NCI-H1436 treated with DMSO at 0.1 percent for 48 hours (cell line): Measurements from ENCODE around the gene OR4E2.
"Not testable (repeated sequence)": the region's sequence is repeated elsewhere in the genome, so short reads cannot be mapped to it uniquely, and the experiment has no call there.

ENCODE experiments used
- DNase-seq: peaks from one replicate; lab custom pipeline; 2025; lab: John Stamatoyannopoulos, UW

Gene OR4E2, protein sequence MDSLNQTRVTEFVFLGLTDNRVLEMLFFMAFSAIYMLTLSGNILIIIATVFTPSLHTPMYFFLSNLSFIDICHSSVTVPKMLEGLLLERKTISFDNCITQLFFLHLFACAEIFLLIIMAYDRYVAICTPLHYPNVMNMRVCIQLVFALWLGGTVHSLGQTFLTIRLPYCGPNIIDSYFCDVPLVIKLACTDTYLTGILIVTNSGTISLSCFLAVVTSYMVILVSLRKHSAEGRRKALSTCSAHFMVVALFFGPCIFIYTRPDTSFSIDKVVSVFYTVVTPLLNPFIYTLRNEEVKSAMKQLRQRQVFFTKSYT

GRCh38 chr14:21653331-21653885 is at the start of gene OR4E2:
Gene OR4E2, plus strand, starts transcription at chr14:21653835. Its CDS starts 11,248 bp downstream, at chr14:21665083.
- no peak for DNase-seq

DNA sequence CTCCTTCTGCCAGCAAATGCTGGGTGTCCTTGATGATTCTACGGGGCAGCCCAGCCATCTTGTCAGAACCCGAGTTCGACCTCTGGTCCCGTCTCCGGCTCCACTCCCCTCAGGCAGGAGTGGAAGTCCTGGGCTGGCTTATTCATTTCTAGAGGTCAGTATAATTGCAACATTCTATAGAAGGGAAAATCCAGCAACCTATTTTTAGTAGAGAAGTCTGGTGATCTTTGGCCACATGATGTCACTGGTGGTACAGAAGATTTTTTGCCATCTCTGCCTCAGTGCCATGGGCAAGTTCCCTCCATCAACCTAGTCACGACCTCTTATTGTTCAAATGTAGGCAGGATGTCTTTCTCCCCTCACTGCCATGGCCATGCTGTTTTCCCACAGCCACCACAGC is 41.3 kb upstream of the OR4E2 start:
- DNase-seq: no peak

- no peak for DNase-seq
Observed at GRCh38 chr14:21614240-21614639, 39.4 kb upstream of the OR4E2 start.

GRCh38 chr14:21617614-21618013 is 36.0 kb upstream of the OR4E2 start:
- no peak for DNase-seq

DNA sequence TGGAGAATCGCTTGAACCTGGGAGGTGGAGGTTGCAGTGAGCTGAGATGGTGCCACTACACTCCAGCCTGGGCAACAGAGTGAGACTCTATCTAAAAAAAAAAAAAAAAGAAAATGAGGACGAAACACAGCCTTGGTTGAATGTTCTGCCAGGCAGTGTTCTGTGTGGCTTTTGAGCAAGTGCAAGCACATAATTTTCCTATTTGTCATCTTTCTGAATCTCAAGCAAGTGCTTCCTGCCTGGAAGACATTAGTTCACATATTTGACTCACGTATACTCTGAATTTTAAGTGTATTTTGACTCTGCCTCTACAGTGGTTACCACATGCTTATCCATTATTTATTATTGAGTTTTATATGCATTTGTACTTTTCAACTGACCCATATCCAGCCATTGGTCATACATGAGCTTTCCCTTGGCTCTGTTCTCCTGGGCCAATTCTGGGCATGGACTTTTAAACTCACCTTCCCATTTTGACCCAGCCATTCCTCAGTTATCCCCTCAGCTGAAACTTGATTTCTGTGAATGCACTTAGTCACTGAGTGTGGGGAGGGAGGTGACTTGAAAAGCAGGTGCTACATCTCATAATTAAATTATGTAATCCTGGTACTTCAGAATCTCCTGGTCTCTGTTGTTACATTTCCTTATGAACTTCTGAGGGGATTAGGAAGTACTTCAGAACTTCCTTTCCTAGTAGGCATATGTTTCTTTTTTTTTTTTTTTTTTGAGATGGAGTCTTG is 27.0 kb upstream of the OR4E2 start:
- no peak for DNase-seq

DNA sequence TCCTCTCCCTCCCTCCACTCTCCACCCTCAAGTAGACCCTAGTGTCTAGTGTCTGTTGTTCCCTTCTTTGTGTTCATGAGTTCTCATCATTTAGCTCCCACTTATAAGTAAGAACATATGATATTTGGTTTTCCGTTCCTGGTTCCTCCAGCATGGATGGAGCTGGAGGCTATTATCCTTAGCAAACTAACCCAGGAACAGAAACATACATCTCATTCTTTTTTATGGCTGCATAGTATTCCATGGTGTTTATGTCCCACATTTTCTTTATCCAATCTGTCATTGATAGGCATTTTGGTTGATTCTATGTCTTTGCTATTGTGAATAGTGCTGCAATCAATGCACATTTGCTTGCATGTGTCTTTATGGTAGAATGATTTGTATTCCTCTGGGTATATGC is 23.1 kb upstream of the OR4E2 start:
- DNase-seq: not testable (repeated sequence)

DNA sequence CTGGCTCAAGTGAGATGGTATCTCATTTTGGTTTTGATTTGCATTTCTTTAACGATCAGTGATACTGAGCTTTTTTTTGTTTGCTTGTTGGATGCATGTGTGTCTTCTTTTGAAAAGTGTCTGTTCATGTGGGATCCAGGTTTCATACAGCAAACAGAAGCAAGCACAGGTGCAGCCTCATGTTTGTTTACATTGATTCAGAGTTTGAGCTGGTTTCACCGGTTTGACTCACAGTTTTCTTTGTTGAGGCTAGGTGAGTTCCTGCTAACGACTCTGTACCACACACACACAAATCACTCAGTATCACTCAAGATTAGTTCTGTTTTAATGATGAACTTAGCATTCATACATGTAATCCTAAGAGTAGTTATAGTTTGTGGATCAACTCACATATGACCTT is 22.6 kb upstream of the OR4E2 start:
- DNase-seq: no peak

GRCh38 chr14:21634840-21635239 is 18.8 kb upstream of the OR4E2 start, which contains the start of gene OR10G2:
Gene OR10G2, minus strand, starts transcription at chr14:21634940. Its CDS starts 98 bp downstream, at chr14:21634842.
- DNase-seq: no peak

DNA sequence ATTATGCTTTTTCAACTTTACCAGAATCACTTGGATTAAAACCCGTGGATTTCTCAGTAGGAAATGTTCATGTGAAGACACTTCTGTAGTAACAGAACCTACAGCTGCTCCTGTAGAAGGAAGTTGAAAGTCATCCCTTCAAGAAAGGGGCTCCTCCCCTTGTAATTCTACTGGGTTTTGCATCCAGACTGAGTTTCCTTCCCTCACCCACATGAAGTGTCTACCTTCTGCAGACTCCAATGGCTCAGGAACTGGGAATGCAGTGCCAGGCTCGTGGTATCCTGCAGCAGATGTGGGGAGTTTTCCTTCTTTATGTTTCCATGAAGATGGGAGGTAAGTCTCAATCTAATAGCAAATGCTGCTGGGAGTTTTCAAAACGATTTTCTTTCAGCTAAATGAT is 11.0 kb upstream of the OR4E2 start:
- DNase-seq: no peak

DNA sequence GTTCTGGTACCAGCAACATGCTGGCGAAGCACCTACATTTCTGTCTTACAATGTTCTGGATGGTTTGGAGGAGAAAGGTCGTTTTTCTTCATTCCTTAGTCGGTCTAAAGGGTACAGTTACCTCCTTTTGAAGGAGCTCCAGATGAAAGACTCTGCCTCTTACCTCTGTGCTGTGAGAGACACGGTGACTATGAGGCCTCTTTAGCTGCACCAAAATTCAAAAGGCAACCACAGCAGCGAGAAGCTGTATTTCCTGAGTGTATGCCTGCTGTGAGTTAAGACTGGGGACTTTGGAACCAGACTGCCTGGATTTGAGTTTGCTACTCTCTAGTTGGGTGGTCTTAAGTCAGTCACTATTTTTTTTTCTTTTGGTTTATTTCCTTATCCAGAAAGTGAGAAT is 10.2 kb upstream of the OR4E2 start:
- no peak for DNase-seq

DNA sequence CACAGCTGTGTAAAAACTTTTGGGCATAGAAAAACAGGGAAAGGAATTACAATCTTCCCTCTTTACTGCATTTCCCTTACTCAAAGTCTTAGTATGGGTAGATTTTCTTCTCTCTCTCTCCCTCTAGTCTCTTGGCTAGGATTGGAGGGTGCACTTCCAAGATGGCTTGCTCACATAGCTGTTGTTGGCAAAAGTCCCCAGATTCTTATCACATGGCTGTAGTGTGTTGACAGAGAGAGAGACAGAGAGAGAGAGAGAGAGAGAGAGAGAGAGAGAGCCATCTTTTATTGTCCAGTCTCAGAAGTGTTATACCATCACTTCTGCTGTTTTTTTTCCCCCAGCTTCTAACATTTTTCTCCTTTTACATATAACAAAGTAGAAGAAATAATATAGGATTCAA is 6.3 kb upstream of the OR4E2 start:
- no peak for DNase-seq

- DNase-seq: no peak
Observed at GRCh38 chr14:21652209-21652808, 1.3 kb upstream of the OR4E2 start.

DNA sequence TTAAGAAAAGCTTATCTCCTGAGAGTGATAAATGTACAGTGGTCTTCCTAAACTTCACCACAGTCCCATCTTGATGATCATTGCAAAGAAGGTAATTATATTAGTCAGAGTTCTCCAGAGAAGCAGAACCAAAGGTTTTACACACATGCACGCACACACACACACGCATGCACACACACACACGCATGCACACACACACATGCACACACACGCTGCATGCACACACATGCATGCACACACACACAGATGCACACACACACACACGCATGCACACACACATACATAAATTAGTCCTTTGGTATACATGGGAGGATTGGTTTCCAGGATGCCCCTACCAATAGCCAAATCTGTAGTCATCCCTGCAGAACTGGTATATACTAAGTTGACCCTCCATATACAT is 580 bp downstream of the OR4E2 start:
- no peak for DNase-seq

GRCh38 chr14:21656980-21657379 is 3.3 kb downstream of the OR4E2 start:
- DNase-seq: no peak

DNA sequence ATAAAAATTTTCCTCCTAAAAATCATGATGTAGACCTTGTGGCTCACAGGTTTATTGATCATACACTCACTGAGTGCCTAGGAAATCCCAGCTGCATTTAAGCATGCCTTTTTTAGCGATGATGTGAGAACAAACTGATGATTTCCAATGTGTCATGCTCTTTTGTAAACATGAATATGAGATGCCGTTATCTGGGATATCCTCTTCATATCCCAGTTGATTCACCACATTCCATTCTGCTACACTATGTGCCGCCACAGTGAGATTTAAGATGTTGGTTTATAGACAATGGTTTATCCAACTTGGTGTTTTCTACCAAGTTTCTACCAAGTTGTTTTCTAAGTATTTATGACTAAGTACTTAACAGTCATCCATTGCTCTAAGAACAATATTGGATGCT is 14.7 kb downstream of the OR4E2 start:
- no peak for DNase-seq

- no peak for DNase-seq
Observed at GRCh38 chr14:21669284-21669683, 15.6 kb downstream of the OR4E2 start.

- DNase-seq: no peak
Observed at GRCh38 chr14:21671371-21671770, 17.7 kb downstream of the OR4E2 start.

- DNase-seq: no peak
Observed at GRCh38 chr14:21672116-21672515, 18.5 kb downstream of the OR4E2 start.

DNA sequence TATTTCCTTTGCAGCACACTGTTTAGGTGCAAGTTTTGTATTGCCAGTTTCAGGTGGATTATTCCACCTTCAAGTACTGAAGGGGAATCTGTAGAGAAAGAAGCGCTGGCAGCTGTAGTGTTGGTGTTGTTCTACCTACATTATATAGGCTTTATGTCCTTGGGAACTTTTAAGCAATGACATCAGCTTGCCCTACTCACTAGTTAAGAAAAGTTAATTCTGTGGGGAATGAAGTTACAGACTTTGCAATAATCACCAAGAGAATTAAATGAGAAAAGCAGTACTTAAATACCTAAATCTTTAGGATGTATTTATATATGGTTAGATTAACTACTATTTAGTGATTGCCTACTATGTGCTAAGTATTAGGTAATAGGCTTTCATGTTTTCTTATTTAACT is 20.1 kb downstream of the OR4E2 start, which contains the start of gene OR4E1:
Gene OR4E1 (minus strand): TSS at position 101 of the 400 bp plus-strand sequence. CDS start 2,883 bp downstream, outside the sequence.
- DNase-seq: no peak

DNA sequence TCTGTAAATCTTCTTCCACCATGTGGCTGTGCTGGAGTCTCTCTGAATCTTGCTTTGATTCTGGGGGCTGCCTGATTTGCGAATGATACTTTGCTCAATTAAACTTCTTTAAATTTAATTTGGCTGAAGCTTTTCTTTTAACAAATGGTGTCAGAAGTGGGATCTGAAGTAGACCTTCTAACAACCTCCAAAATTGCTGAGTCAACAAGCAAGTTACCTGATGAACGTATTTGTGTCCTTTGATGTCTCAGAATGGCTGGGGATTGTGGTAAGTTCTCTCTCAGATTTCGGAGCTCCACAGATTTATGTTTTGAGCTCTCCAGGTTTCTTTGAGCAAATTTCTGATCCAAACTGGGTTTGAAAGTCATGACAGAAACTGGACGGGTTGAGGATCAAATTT is 21.9 kb downstream of the OR4E2 start:
- DNase-seq: no peak

DNA sequence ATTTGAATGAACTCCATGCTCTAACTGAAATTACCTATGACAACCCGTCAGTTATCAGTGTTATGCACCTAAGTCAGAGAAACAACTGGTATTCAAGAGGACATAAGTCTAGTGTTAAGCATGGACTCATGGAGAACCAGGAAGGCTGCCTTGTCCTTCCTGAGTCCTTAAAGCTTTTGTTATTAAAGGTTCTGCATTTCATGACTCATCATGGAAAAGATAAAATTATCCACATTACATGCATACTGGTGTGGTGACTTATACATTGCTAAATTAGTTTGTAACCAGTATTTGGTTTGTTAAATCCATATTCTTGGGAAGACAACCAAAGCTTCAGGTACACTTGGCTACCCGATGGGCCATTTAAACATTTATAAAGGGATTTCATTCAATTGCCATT is 26.4 kb downstream of the OR4E2 start:
- DNase-seq: no peak

DNA sequence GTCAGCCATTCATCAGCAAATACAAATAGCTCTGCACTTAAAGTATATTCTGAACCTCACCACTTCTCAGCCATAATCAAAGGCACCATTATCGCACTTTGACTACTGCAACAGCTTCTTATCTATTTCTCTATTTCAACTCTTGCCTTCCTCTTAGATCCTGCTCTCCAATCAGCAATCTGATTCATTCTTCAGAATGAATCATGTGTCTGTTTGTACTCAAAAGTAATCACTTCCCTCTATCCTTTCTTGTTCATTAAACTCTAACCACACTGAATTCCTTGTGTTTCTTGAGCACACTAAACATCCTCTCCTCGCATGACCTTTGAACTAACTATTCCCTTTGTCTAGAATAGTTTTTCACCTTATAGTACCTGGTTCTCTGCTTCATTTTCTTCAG is 32.8 kb downstream of the OR4E2 start:
- DNase-seq: no peak

GRCh38 chr14:21694425-21694824 is 40.8 kb downstream of the OR4E2 start:
- no peak for DNase-seq
